A673 (cell line): ENCODE measurements around the gene SNTG2. TPM values are rescaled to one million over a fixed set of nuclear protein-coding genes. Genes with fewer than 3 reads are reported as not detected.

Source experiments
- BruUV-seq: library from RNA; stranded (reverse); fragments of 400-500 nt; replicated peaks from 2 replicates; lab custom pipeline; 2021; lab: Mats Ljungman, UMichigan
- CTCF ChIA-PET: fragments of 300-600 bp; sonication (Branson Sonifier 250); formaldehyde crosslinking; loops from one replicate; lab custom pipeline; 2022; ENCODE audit warnings: antibody characterized with exemption; lab: Charles Lee
- POLR2A ChIA-PET: fragments of 300-600 bp; sonication (Branson Sonifier 250); formaldehyde crosslinking; loops from one replicate; lab custom pipeline; 2022; ENCODE audit warnings: antibody characterized with exemption; ENCODE audit not compliant: low non-redundant PET; lab: Charles Lee
- DNase-seq: peaks from one replicate; pipeline ENCODE4 v3.0.0-alpha.2; 2015; ENCODE audit warnings: low spot score
- H3K27ac ChIP-seq: fragments of 200-600 bp; sonication (generic); 2 replicates; pipeline ENCODE4 v1.5.1; 2016; ENCODE audit warnings: mixed run types, low read depth, mild to moderate bottlenecking, mixed read lengths, antibody characterized with exemption, low read length; ENCODE audit not compliant: poor library complexity, severe bottlenecking
- H3K27me3 ChIP-seq: fragments of 200-600 bp; sonication (generic); replicated peaks from 2 replicates; pipeline ENCODE4 v1.6.1; 2017; ENCODE audit warnings: mixed run types, low read depth, mild to moderate bottlenecking, mixed read lengths, antibody characterized with exemption, low read length; ENCODE audit not compliant: insufficient read depth, poor library complexity
- H3K36me3 ChIP-seq: fragments of 200-600 bp; sonication (generic); 2 replicates; pipeline ENCODE4 v1.6.1; 2016; ENCODE audit warnings: mixed run types, mild to moderate bottlenecking, mixed read lengths, antibody characterized with exemption, low read length; ENCODE audit not compliant: insufficient read depth, poor library complexity, severe bottlenecking
- H3K4me1 ChIP-seq: fragments of 200-600 bp; sonication (generic); 2 replicates; pipeline ENCODE4 v1.6.1; 2017; ENCODE audit warnings: mixed run types, mild to moderate bottlenecking, mixed read lengths, antibody characterized with exemption, low read length; ENCODE audit not compliant: insufficient read depth, poor library complexity, severe bottlenecking
- H3K4me3 ChIP-seq: fragments of 200-600 bp; sonication (generic); 2 replicates; pipeline ENCODE4 v1.5.1; 2016; ENCODE audit warnings: low read depth, mixed run types, mild to moderate bottlenecking, mixed read lengths, low read length; ENCODE audit not compliant: poor library complexity, severe bottlenecking
- H3K9me3 ChIP-seq: fragments of 200-600 bp; sonication (generic); 2 replicates; pipeline ENCODE4 v1.6.1; 2016; ENCODE audit warnings: mixed run types, low read depth, mild to moderate bottlenecking, mixed read lengths, antibody characterized with exemption, low read length; ENCODE audit not compliant: poor library complexity, severe bottlenecking
- CTCF ChIP-seq: fragments of 300-800, 200-600 bp; sonication (generic); conservative IDR thresholded peaks from 2 replicates; pipeline ENCODE4 v1.5.1; 2017; ENCODE audit warnings: low read depth, mild to moderate bottlenecking, antibody characterized with exemption, low read length, moderate library complexity, mixed read lengths
- EZH2 ChIP-seq: fragments of 200-600 bp; sonication (generic); IDR thresholded peaks from 2 replicates; pipeline ENCODE4 v1.6.1; 2017; ENCODE audit warnings: borderline replicate concordance, low read depth, mild to moderate bottlenecking, mixed read lengths, antibody characterized with exemption, low read length; ENCODE audit not compliant: poor library complexity, severe bottlenecking
- intact Hi-C: fragments of 100-400 bp; cut with micrococcal nuclease; formaldehyde crosslinking; loops from one replicate; pipeline ENCODE4 v1.10.0; 2022; ENCODE audit not compliant: unreplicated experiment
- total RNA-seq: library from RNA; stranded (reverse); gene quantifications from 2 replicates; pipeline ENCODE4 v1.2.3, GENCODE V29; 2021

Gene SNTG2
- total RNA-seq, 1 experiment from 2014 or later = 3.7 TPM

- Histone ChIP-seq H3K27me3 (no peaks in the 10 kb centered on the region), H3K9me3 (no peaks in the 10 kb centered on the region), H3K4me3 (no peak overlapping the region), H3K4me1 (peaks cover 10% of the 10 kb centered on the region), H3K27ac (no peak overlapping the region), H3K36me3 (no peaks in the 10 kb centered on the region)
- ChIA-PET CTCF (no interaction called here), POLR2A (no interaction called here)
- intact Hi-C loops = no loop called here
- TF ChIP-seq CTCF = no peak
- no peak for TF ChIP-seq EZH2
- no peak for DNase-seq
- BruUV-seq = no TSS peak
Measured at GRCh38 chr2:1283871-1284270, 333.2 kb downstream of the SNTG2 start.

DNA sequence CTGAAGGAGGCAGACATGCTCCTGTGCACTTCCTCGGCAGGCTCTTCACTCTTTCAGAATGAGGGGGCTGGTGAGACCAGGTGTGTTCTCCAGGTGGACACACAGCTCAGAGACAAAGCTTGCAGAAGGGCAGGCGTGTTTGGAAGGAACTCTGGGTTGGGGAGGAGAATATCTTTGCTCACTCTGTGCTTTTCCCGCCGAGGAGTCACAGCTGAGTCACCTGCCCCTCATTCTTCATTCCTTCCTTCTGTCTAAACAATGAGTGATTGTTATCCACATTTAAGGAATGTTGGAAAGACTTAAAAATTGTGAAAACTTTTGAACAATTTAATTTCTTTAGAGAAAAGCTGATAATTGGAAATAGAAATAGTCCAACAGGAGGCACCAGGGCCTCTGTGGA is 336.3 kb downstream of the SNTG2 start:
- CTCF ChIA-PET = no interaction called here
- H3K4me1 ChIP-seq = peaks cover 10% of the 10 kb centered on the region
- no TSS peak for BruUV-seq
- intact Hi-C loops = no loop called here
- H3K27me3 ChIP-seq = no peaks in the 10 kb centered on the region
- H3K36me3 ChIP-seq = no peaks in the 10 kb centered on the region
- no peak for DNase-seq
- H3K9me3 ChIP-seq = no peaks in the 10 kb centered on the region
- TF ChIP-seq CTCF (no peak), EZH2 (no peak)
- H3K4me3 ChIP-seq = no peak overlapping the region
- H3K27ac ChIP-seq = no peak overlapping the region
- POLR2A ChIA-PET = no interaction called here

- TF ChIP-seq CTCF (no peak), EZH2 (no peak)
- no peak for DNase-seq
- Histone ChIP-seq H3K36me3 (no peaks in the 10 kb centered on the region), H3K4me3 (no peak overlapping the region), H3K9me3 (no peaks in the 10 kb centered on the region), H3K27ac (no peak overlapping the region), H3K27me3 (no peaks in the 10 kb centered on the region), H3K4me1 (peaks cover 7% of the 10 kb centered on the region)
- POLR2A ChIA-PET = no interaction called here
- CTCF ChIA-PET = no interaction called here
- intact Hi-C loops = no loop called here
- BruUV-seq = no TSS peak
Measured at GRCh38 chr2:1287427-1287826, 336.8 kb downstream of the SNTG2 start.
